ENCODE results near the gene NLGN2.

The NLGN2 gene

DNA sequence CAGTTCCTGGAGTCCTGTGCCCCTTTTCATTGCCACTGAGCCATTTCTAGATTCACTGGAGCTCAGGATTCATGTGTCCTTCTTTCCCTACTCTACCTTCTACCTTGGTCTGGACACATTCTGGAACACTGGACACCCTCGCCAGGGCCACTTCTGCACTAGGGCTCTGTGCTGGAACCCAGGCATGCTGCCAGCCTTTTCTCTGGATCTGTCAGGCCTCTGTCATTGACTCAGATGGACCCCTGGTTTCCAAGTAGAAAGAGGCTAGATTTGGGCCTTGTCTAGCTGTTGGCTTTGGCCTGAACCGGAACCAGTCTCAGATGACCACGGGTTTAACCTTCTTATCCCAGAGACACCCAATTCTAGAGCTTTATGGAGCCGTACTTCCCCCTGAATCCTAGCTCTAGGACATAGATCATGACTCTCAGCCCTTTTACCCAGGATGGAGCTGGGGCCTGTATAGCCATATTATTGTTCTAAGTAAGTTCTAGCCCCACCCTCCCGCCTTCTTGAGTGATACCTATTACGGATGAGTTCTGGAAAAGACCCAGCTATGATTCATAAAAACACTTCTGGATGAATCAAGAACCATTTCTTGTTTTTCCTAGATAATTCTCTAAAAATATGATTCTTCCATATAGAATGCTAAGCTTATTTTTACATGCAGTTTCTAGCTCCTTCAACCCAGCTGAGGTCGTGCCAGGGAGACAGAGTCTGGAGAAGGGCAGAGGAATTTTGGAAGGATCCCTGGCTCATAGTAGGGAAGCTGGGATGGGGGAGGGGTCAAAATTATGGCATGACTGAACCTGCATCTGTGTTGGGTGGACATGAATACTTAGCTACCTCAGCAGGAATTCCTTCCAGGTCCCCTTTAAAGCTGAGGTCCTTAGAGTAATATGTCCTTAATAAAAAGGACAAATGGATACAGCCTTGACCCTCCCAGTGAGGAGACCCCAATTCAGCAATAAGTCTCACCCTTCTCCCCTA lies 36.1 kb downstream of the NLGN2 start:
- Histone ChIP-seq H3K27ac (replicated peaks) (no peak overlapping the region), H3K27me3 (ENCODE audit: insufficient read depth, poor library complexity, severe bottlenecking) (peaks cover 8% of the 10 kb centered on the region), H3K4me3 (replicated peaks; ENCODE audit: insufficient read depth, low read length) (no peak overlapping the region)
- TF ChIP-seq, protein P1, sequence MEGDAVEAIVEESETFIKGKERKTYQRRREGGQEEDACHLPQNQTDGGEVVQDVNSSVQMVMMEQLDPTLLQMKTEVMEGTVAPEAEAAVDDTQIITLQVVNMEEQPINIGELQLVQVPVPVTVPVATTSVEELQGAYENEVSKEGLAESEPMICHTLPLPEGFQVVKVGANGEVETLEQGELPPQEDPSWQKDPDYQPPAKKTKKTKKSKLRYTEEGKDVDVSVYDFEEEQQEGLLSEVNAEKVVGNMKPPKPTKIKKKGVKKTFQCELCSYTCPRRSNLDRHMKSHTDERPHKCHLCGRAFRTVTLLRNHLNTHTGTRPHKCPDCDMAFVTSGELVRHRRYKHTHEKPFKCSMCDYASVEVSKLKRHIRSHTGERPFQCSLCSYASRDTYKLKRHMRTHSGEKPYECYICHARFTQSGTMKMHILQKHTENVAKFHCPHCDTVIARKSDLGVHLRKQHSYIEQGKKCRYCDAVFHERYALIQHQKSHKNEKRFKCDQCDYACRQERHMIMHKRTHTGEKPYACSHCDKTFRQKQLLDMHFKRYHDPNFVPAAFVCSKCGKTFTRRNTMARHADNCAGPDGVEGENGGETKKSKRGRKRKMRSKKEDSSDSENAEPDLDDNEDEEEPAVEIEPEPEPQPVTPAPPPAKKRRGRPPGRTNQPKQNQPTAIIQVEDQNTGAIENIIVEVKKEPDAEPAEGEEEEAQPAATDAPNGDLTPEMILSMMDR (IDR thresholded peaks at IDR 0.05; ENCODE audit: insufficient read depth, low read length) = no peak
- TF ChIP-seq SPI1 (IDR thresholded peaks at IDR 0.05; ENCODE audit: borderline replicate concordance, low read depth) (no peak), GABPA (IDR thresholded peaks at IDR 0.05; ENCODE audit: low read depth) (no peak)
- TF ChIP-seq, protein P2, sequence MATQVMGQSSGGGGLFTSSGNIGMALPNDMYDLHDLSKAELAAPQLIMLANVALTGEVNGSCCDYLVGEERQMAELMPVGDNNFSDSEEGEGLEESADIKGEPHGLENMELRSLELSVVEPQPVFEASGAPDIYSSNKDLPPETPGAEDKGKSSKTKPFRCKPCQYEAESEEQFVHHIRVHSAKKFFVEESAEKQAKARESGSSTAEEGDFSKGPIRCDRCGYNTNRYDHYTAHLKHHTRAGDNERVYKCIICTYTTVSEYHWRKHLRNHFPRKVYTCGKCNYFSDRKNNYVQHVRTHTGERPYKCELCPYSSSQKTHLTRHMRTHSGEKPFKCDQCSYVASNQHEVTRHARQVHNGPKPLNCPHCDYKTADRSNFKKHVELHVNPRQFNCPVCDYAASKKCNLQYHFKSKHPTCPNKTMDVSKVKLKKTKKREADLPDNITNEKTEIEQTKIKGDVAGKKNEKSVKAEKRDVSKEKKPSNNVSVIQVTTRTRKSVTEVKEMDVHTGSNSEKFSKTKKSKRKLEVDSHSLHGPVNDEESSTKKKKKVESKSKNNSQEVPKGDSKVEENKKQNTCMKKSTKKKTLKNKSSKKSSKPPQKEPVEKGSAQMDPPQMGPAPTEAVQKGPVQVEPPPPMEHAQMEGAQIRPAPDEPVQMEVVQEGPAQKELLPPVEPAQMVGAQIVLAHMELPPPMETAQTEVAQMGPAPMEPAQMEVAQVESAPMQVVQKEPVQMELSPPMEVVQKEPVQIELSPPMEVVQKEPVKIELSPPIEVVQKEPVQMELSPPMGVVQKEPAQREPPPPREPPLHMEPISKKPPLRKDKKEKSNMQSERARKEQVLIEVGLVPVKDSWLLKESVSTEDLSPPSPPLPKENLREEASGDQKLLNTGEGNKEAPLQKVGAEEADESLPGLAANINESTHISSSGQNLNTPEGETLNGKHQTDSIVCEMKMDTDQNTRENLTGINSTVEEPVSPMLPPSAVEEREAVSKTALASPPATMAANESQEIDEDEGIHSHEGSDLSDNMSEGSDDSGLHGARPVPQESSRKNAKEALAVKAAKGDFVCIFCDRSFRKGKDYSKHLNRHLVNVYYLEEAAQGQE (IDR thresholded peaks at IDR 0.05; ENCODE audit: insufficient replicate concordance, low read depth) = no peak
- DNase-seq (ENCODE audit: low read depth in 1 of 2, low spot score in 1 of 2) = no peak

DNA sequence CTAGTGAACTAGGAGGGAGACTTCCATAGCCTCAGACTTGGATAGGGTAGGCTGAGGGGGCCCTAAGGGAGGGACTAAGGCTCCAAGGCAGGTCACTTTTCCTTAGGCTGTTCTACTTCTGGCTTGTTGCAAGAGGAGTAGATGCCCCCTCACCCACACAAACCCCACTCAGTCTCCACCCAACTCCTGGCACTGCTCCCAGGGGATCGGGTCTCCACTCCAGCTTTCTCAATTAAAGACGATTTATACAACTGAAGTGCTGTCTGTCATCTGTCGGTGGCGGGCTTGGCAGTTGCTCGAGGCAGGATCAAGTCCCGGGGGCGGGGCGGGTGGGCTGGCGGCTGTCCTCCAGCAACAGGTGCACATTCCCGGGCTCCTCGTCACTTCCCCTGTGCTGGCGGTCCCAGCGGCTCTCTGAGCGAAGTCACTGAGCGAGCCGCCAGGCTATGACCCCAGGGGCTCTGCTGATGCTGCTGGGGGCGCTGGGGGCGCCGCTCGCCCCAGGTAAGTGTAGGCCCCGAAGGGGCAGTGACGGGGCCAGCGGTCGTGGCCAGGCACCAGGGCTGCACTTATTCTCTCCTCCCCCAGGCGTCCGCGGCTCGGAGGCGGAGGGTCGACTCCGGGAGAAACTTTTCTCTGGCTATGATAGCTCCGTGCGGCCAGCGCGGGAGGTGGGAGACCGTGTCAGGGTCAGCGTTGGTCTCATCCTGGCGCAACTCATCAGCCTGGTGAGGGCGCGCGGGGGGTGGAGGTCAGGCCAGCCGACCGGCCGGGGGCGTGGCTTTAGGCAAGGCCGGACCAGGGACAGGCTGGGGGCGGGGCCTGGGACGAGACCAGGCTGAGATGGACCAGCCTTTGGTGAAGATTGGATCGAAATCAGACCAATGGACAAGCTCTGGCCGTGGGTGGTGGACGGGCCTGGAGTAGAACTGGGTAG lies 37.3 kb downstream of the NLGN2 start, which contains the start of gene CHRNB1:
Gene CHRNB1, plus strand, starts transcription at position 380 of the 937 bp plus-strand sequence. Its CDS starts 67 bp downstream, at position 447.
- DNase-seq (ENCODE audit: low read depth in 1 of 2, low spot score in 1 of 2) = no peak
- H3K4me3 ChIP-seq (replicated peaks; ENCODE audit: insufficient read depth, low read length) = 0 out of 2 replicates have a peak within 1 kb of the TSS, but pooled peaks have one; percentile 12
- peaks cover 5% of the 10 kb centered on the region for H3K27me3 ChIP-seq (ENCODE audit: insufficient read depth, poor library complexity, severe bottlenecking)
- no peak within 1 kb of the TSS for H3K27ac ChIP-seq (replicated peaks)
- TF ChIP-seq, protein P2 (IDR thresholded peaks at IDR 0.05; ENCODE audit: insufficient replicate concordance, low read depth) = no peak
- TF ChIP-seq, protein P1 (IDR thresholded peaks at IDR 0.05; ENCODE audit: insufficient read depth, low read length) = no peak
- TF ChIP-seq POLR2AphosphoS5 (IDR thresholded peaks at IDR 0.05; ENCODE audit: low read depth) (no peak), SPI1 (IDR thresholded peaks at IDR 0.05; ENCODE audit: borderline replicate concordance, low read depth) (no peak), GABPA (IDR thresholded peaks at IDR 0.05; ENCODE audit: low read depth) (no peak)

DNA sequence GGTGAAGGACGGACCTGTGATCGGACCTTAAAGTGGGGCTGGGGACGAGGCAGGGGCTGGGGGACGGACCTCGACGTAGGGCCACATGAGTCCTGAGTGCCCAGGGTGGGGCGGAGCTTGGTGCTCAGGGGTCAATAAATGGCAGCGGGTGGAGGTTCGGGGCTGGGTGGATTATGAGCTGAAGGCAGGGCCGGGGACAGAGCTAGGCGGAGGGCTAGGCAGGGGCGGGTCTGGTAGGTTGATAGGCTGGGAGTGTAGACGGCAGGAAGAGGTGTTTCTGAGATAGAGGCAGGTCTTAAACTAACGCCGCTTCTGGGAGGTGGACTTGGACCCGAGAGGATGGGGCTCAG lies 37.9 kb downstream of the NLGN2 start:
- Histone ChIP-seq H3K27ac (replicated peaks) (no peak overlapping the region), H3K4me3 (replicated peaks; ENCODE audit: insufficient read depth, low read length) (no peak overlapping the region), H3K27me3 (ENCODE audit: insufficient read depth, poor library complexity, severe bottlenecking) (no peaks in the 10 kb centered on the region)
- no peak for DNase-seq (ENCODE audit: low read depth in 1 of 2, low spot score in 1 of 2)
- TF ChIP-seq GABPA (IDR thresholded peaks at IDR 0.05; ENCODE audit: low read depth) = no peak
- no peak for TF ChIP-seq SPI1 (IDR thresholded peaks at IDR 0.05; ENCODE audit: borderline replicate concordance, low read depth)
- TF ChIP-seq, protein P2 (IDR thresholded peaks at IDR 0.05; ENCODE audit: insufficient replicate concordance, low read depth) = no peak
- TF ChIP-seq, protein P1 (IDR thresholded peaks at IDR 0.05; ENCODE audit: insufficient read depth, low read length) = no peak
- no peak for TF ChIP-seq POLR2AphosphoS5 (IDR thresholded peaks at IDR 0.05; ENCODE audit: low read depth)

All from HL-60 (cell line).